Activated CD4-positive, alpha-beta T cell treated with anti-CD3 and anti-CD28 coated beads, Interleukin-2, amount 50 U/mL, for 24 hours (primary cell): Measurements from ENCODE around the gene SLC12A6.
"Not testable (repeated sequence)": the region's sequence is repeated elsewhere in the genome, so short reads cannot be mapped to it uniquely, and the experiment has no call there.

Experiments
- DNase-seq, 2 donors: peaks; one replicate each; pipeline ENCODE4 v3.0.0-alpha.2; 2020; ENCODE audit warnings: low read depth in 1 of 2, low spot score in 1 of 2

SLC12A6 gene

GRCh38 chr15:34358367-34358766 is 20.8 kb upstream of the SLC12A6 start:
- DNase-seq = no peak

GRCh38 chr15:34357653-34358052 is 20.1 kb upstream of the SLC12A6 start:
- DNase-seq = no peak

GRCh38 chr15:34355241-34355640 is 17.7 kb upstream of the SLC12A6 start:
- DNase-seq = no peak

GRCh38 chr15:34354286-34354685 is 16.7 kb upstream of the SLC12A6 start:
- DNase-seq = no peak

- DNase-seq = no peak
Measured at GRCh38 chr15:34353627-34354026, 16.0 kb upstream of the SLC12A6 start.

GRCh38 chr15:34352996-34353395 is 15.4 kb upstream of the SLC12A6 start:
- DNase-seq = not testable (repeated sequence)

- DNase-seq = no peak
Measured at GRCh38 chr15:34349769-34350168, 12.2 kb upstream of the SLC12A6 start.

GRCh38 chr15:34348735-34349300 is 11.2 kb upstream of the SLC12A6 start:
- DNase-seq = no peak

- DNase-seq = no peak
Measured at GRCh38 chr15:34347951-34348638, 10.5 kb upstream of the SLC12A6 start.

GRCh38 chr15:34342737-34343575 is 5.4 kb upstream of the SLC12A6 start, which contains the start of the genes NOP10 and NUTM1:
Gene NOP10, minus strand, starts transcription at chr15:34343136. Its CDS starts 63 bp downstream, at chr15:34343073.
Gene NUTM1, plus strand, starts transcription at chr15:34343315. Its CDS starts 382 bp downstream, at chr15:34343697.
- peak; percentile 94 for DNase-seq

- DNase-seq = not testable (repeated sequence)
Measured at GRCh38 chr15:34342213-34342736, 4.7 kb upstream of the SLC12A6 start.

GRCh38 chr15:34341381-34342212 is 4.0 kb upstream of the SLC12A6 start:
- DNase-seq = no peak

- DNase-seq = no peak
Measured at GRCh38 chr15:34339946-34340345, 2.4 kb upstream of the SLC12A6 start.

- DNase-seq = no peak
Measured at GRCh38 chr15:34338347-34338746, 766 bp upstream of the SLC12A6 start.

- no peak for DNase-seq
Measured at GRCh38 chr15:34336991-34337556, 507 bp downstream of the SLC12A6 start.

GRCh38 chr15:34336231-34336990 is 1.2 kb downstream of the SLC12A6 start:
- DNase-seq = no peak

GRCh38 chr15:34335176-34336032 is 2.2 kb downstream of the SLC12A6 start:
- peak in 1 of 2 donors; percentile 36 for DNase-seq

GRCh38 chr15:34334672-34335071 is 2.9 kb downstream of the SLC12A6 start:
- no peak for DNase-seq
